ENCODE results near the gene ZC3H7B. TPM values are rescaled to one million over a fixed set of nuclear protein-coding genes. Genes with fewer than 3 reads are reported as not detected.

The ZC3H7B gene
- total RNA-seq, 1 donor from 2014 or later, result 66.7 TPM

DNA sequence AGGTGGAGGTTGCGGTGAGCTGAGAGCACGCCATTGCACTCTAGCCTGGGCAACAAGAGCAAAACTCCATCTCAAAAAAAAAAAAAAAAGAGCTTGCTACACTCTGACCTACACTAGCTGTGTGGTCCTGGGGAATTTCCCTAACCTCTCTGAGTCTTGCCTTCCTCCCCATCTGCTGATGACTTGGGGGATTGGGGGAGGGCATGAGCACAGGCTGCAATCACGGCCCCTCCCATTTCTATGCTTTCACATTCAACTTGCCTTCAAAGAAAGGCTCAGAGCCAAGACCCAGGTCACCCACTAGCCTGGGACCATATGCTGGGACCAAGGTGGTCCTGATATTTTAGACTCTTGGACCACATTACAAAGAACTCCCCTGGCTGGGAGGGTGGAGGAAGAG, 40.7 kb downstream of the ZC3H7B start:
- Mint-ChIP-seq H3K4me1 (ENCODE audit: low read depth, unreplicated experiment) (peaks cover 2% of the 10 kb centered on the region), H3K27ac (ENCODE audit: unreplicated experiment) (no peak overlapping the region), H3K4me3 (ENCODE audit: unreplicated experiment) (no peak overlapping the region), H3K36me3 (ENCODE audit: low read depth, unreplicated experiment) (peaks cover 8% of the 10 kb centered on the region), H3K27me3 (ENCODE audit: low read depth, unreplicated experiment) (no peaks in the 10 kb centered on the region), H3K9me3 (ENCODE audit: unreplicated experiment) (no peaks in the 10 kb centered on the region)
- Histone ChIP-seq H3K4me2 (ENCODE audit: low read length) (no peak overlapping the region), H4K20me1 (ENCODE audit: insufficient read depth, low read length) (no peaks in the 10 kb centered on the region), H3K9me3 (ENCODE audit: insufficient read depth, low read depth, low read length) (no peaks in the 10 kb centered on the region), H3K4me1 (ENCODE audit: insufficient read depth, low read length) (no peaks in the 10 kb centered on the region), H3K9ac (ENCODE audit: low read length) (no peak overlapping the region), H3K27ac (ENCODE audit: low read depth, low read length) (no peak overlapping the region), H3K36me3 (ENCODE audit: insufficient read depth, low read length) (peaks cover 6% of the 10 kb centered on the region), H3K27me3 (ENCODE audit: insufficient read depth, low read length) (no peaks in the 10 kb centered on the region), H3K79me2 (ENCODE audit: insufficient read depth, low read length) (no peaks in the 10 kb centered on the region), H3K4me3 (ENCODE audit: insufficient read depth, low read depth, low read length) (no peak overlapping the region), H2AFZ (ENCODE audit: low read depth, low read length) (no peak overlapping the region)
- DNase-seq (ENCODE audit: low read depth), result no peak
- TF ChIP-seq EZH2 (IDR thresholded peaks at IDR 0.05; ENCODE audit: insufficient read depth, low read length), result no peak
- TF ChIP-seq, protein P1, sequence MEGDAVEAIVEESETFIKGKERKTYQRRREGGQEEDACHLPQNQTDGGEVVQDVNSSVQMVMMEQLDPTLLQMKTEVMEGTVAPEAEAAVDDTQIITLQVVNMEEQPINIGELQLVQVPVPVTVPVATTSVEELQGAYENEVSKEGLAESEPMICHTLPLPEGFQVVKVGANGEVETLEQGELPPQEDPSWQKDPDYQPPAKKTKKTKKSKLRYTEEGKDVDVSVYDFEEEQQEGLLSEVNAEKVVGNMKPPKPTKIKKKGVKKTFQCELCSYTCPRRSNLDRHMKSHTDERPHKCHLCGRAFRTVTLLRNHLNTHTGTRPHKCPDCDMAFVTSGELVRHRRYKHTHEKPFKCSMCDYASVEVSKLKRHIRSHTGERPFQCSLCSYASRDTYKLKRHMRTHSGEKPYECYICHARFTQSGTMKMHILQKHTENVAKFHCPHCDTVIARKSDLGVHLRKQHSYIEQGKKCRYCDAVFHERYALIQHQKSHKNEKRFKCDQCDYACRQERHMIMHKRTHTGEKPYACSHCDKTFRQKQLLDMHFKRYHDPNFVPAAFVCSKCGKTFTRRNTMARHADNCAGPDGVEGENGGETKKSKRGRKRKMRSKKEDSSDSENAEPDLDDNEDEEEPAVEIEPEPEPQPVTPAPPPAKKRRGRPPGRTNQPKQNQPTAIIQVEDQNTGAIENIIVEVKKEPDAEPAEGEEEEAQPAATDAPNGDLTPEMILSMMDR (IDR thresholded peaks at IDR 0.05; ENCODE audit: insufficient read depth, low read depth, low read length), result no peak
- no peak for FAIRE-seq

DNA sequence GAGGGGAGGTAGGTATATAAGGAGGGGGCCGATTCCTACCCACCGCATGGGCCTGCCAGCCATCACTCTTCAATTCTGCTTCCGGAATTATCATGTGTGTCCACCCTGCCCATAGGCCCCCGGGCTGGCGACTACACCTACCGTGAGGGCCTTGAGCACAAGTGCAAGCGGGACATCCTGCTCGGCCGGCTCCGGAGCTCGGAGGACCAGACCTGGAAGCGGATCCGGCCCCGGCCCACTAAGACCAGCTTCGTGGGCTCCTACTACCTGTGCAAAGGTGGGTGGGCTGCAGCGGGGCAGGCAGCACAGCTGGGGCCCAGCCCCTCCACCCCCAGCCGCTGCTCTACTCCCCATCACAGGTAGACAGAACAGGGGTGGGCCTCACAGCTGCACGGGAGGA, 42.0 kb downstream of the ZC3H7B start:
- no peak overlapping the region for H2AFZ ChIP-seq (ENCODE audit: low read depth, low read length)

DNA sequence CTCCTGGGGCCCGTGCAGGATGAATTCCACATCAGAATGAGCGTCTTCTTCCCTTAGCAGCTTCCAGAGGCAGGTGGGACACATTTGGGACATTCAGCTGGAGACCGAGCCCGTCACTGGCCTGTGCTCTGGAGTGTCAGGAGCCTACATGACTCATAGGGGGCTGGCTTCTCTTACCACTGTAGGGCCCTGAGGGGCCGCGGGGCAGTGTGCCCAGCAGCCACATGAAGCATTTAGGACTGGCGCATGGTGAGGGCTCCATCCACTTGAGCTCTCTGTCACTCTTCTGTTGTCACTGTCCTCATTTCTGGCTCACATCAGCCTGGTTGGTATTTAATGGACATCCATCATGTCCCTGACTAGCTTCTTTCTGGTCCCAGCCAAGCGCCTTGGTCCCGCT, 42.4 kb downstream of the ZC3H7B start:
- H4K20me1 ChIP-seq (ENCODE audit: insufficient read depth, low read length), result no peaks in the 10 kb centered on the region
- H3K9ac ChIP-seq (ENCODE audit: low read length), result no peak overlapping the region
- Mint-ChIP-seq H3K4me3 (ENCODE audit: unreplicated experiment) (peak overlapping the region; percentile 40), H3K36me3 (ENCODE audit: low read depth, unreplicated experiment) (peaks cover 10% of the 10 kb centered on the region), H3K9me3 (ENCODE audit: unreplicated experiment) (no peaks in the 10 kb centered on the region), H3K27ac (ENCODE audit: unreplicated experiment) (no peak overlapping the region), H3K27me3 (ENCODE audit: low read depth, unreplicated experiment) (no peaks in the 10 kb centered on the region), H3K4me1 (ENCODE audit: low read depth, unreplicated experiment) (peaks cover 7% of the 10 kb centered on the region)
- DNase-seq (ENCODE audit: low read depth), result no peak
- no peaks in the 10 kb centered on the region for H3K9me3 ChIP-seq (ENCODE audit: insufficient read depth, low read depth, low read length)
- no peak for FAIRE-seq
- H2AFZ ChIP-seq (ENCODE audit: low read depth, low read length), result no peak overlapping the region
- H3K4me2 ChIP-seq (ENCODE audit: low read length), result no peak overlapping the region
- no peaks in the 10 kb centered on the region for H3K79me2 ChIP-seq (ENCODE audit: insufficient read depth, low read length)
- H3K36me3 ChIP-seq (ENCODE audit: insufficient read depth, low read length), result peaks cover 11% of the 10 kb centered on the region
- H3K27ac ChIP-seq (ENCODE audit: low read depth, low read length), result no peak overlapping the region
- no peak overlapping the region for H3K4me3 ChIP-seq (ENCODE audit: insufficient read depth, low read depth, low read length)
- H3K27me3 ChIP-seq (ENCODE audit: insufficient read depth, low read length), result no peaks in the 10 kb centered on the region
- no peaks in the 10 kb centered on the region for H3K4me1 ChIP-seq (ENCODE audit: insufficient read depth, low read length)
- TF ChIP-seq, protein P1 (IDR thresholded peaks at IDR 0.05; ENCODE audit: insufficient read depth, low read depth, low read length), result no peak
- no peak for TF ChIP-seq EZH2 (IDR thresholded peaks at IDR 0.05; ENCODE audit: insufficient read depth, low read length)

More for the DNA sequence above, 42.0 kb downstream of the ZC3H7B start:
- H3K36me3 Mint-ChIP-seq (ENCODE audit: low read depth, unreplicated experiment), result peaks cover 10% of the 10 kb centered on the region
- TF ChIP-seq, protein P1 (IDR thresholded peaks at IDR 0.05; ENCODE audit: insufficient read depth, low read depth, low read length), result no peak
- TF ChIP-seq EZH2 (IDR thresholded peaks at IDR 0.05; ENCODE audit: insufficient read depth, low read length), result no peak
- Histone ChIP-seq H3K27me3 (ENCODE audit: insufficient read depth, low read length) (no peaks in the 10 kb centered on the region), H3K9me3 (ENCODE audit: insufficient read depth, low read depth, low read length) (no peaks in the 10 kb centered on the region), H3K4me1 (ENCODE audit: insufficient read depth, low read length) (no peaks in the 10 kb centered on the region), H3K27ac (ENCODE audit: low read depth, low read length) (no peak overlapping the region), H4K20me1 (ENCODE audit: insufficient read depth, low read length) (no peaks in the 10 kb centered on the region), H3K9ac (ENCODE audit: low read length) (no peak overlapping the region), H3K4me2 (ENCODE audit: low read length) (no peak overlapping the region), H3K36me3 (ENCODE audit: insufficient read depth, low read length) (peaks cover 11% of the 10 kb centered on the region), H3K4me3 (ENCODE audit: insufficient read depth, low read depth, low read length) (no peak overlapping the region), H3K79me2 (ENCODE audit: insufficient read depth, low read length) (no peaks in the 10 kb centered on the region)
- FAIRE-seq, result no peak
- H3K9me3 Mint-ChIP-seq (ENCODE audit: unreplicated experiment), result no peaks in the 10 kb centered on the region
- DNase-seq (ENCODE audit: low read depth), result no peak
- no peaks in the 10 kb centered on the region for H3K27me3 Mint-ChIP-seq (ENCODE audit: low read depth, unreplicated experiment)
- no peak overlapping the region for H3K4me3 Mint-ChIP-seq (ENCODE audit: unreplicated experiment)
- H3K4me1 Mint-ChIP-seq (ENCODE audit: low read depth, unreplicated experiment), result peaks cover 6% of the 10 kb centered on the region
- no peak overlapping the region for H3K27ac Mint-ChIP-seq (ENCODE audit: unreplicated experiment)
